Progenitor cell of endocrine pancreas (in vitro differentiated cells): ENCODE results near the gene EIF1AD. TPM values are rescaled to one million over a fixed set of nuclear protein-coding genes. Genes with fewer than 3 reads are reported as not detected.

Source experiments
- DNase-seq: peaks from one replicate; pipeline ENCODE4 v3.0.0; 2021; ENCODE audit warnings: low spot score; ENCODE audit not compliant: unreplicated experiment
- H3K27ac Mint-ChIP-seq: 2 replicates; pipeline ENCODE4 v1.8.0; 2021; ENCODE audit warnings: mild to moderate bottlenecking, moderate library complexity, mixed read lengths
- H3K27me3 Mint-ChIP-seq: 2 replicates; pipeline ENCODE4 v1.8.0; 2021; ENCODE audit warnings: mixed read lengths
- H3K36me3 Mint-ChIP-seq: 2 replicates; pipeline ENCODE4 v1.8.0; 2022; ENCODE audit warnings: mixed read lengths; ENCODE audit not compliant: insufficient read depth
- H3K4me1 Mint-ChIP-seq: 2 replicates; pipeline ENCODE4 v1.8.0; 2021; ENCODE audit warnings: low read depth, mixed read lengths
- H3K4me3 Mint-ChIP-seq: 2 replicates; pipeline ENCODE4 v1.8.0; 2021; ENCODE audit warnings: low read depth, mild to moderate bottlenecking, moderate library complexity, mixed read lengths
- H3K9me3 Mint-ChIP-seq: 2 replicates; pipeline ENCODE4 v1.8.0; 2021; ENCODE audit warnings: low read depth, mixed read lengths
- CTCF ChIP-seq: fragments of 200-600 bp; sonication (generic); IDR thresholded peaks from one replicate; pipeline ENCODE4 v1.5.0; 2021; ENCODE audit warnings: antibody characterized with exemption, mild to moderate bottlenecking; ENCODE audit not compliant: unreplicated experiment
- total RNA-seq: library from RNA; stranded (reverse); gene quantifications from 2 replicates; pipeline ENCODE4 v1.2.1, GENCODE V29; 2021

The EIF1AD gene
- total RNA-seq, 1 donor from 2014 or later, result 40.1 TPM

GRCh38 chr11:66047541-66048365 is 45.8 kb upstream of the EIF1AD start:
- Mint-ChIP-seq H3K27me3 (no peaks in the 10 kb centered on the region), H3K27ac (no peak overlapping the region), H3K4me1 (peaks cover 28% of the 10 kb centered on the region), H3K9me3 (no peaks in the 10 kb centered on the region), H3K36me3 (peaks cover 2% of the 10 kb centered on the region), H3K4me3 (peak overlapping the region; percentile 51)
- no peak for TF ChIP-seq CTCF
- no peak for DNase-seq

- H3K27ac Mint-ChIP-seq, result no peak overlapping the region
- H3K4me3 Mint-ChIP-seq, result no peak overlapping the region
- no peaks in the 10 kb centered on the region for H3K36me3 Mint-ChIP-seq
- peaks cover 23% of the 10 kb centered on the region for H3K4me1 Mint-ChIP-seq
- TF ChIP-seq CTCF, result no peak
- H3K27me3 Mint-ChIP-seq, result no peaks in the 10 kb centered on the region
- no peaks in the 10 kb centered on the region for H3K9me3 Mint-ChIP-seq
- no peak for DNase-seq
Measured at GRCh38 chr11:66046901-66047300, 44.9 kb upstream of the EIF1AD start.

DNA sequence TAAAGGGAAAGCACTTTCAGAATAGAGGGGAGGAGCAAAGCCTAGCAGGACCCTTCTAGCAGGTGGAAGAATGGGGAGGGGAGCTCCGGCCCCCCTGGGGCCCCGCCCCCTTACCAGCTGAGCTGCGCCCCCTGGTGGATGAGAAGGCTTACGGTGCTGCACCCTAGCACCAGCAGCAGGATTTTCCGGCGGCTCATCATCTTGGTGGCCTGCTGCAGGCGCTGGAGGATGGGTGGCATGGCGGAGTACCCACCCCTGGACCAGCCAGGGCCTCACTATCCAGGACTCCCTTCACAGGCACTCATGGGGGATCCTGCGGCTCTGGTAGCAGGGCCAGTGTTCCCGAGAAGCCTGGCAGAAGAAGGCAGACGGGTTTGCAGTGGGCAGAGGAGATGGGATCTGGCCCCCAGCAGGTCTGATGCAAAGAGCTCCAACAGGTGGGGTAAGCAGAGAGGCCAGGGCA is 43.3 kb upstream of the EIF1AD start:
- Mint-ChIP-seq H3K36me3 (no peaks in the 10 kb centered on the region), H3K27me3 (no peaks in the 10 kb centered on the region), H3K9me3 (no peaks in the 10 kb centered on the region), H3K27ac (no peak overlapping the region), H3K4me3 (no peak overlapping the region), H3K4me1 (peaks cover 12% of the 10 kb centered on the region)
- TF ChIP-seq CTCF, result peak; percentile 96
- DNase-seq, result peak; percentile 88

DNA sequence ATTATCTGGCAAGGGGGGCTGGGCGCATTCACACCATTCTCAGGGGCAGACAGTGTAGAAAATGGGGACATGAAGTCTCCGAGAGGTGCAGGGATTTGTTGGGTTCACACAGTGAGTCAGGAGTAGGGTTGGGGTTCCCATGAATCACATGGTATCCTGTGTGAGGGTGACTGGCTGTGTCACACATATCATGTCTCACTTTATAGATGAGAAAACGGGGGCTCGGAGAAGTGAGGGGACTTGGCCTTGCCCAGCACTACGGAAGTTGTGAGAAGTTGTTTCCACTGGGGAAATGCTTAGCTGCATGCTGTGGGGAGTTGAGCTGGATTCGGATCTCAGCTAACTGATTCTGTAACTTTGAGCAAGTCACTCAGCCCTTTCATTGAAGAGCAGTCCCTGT is 42.8 kb upstream of the EIF1AD start:
- DNase-seq, result no peak
- Mint-ChIP-seq H3K4me1 (peaks cover 11% of the 10 kb centered on the region), H3K9me3 (no peaks in the 10 kb centered on the region), H3K27ac (peak overlapping the region; percentile 1), H3K36me3 (no peaks in the 10 kb centered on the region), H3K27me3 (no peaks in the 10 kb centered on the region), H3K4me3 (no peak overlapping the region)
- TF ChIP-seq CTCF, result no peak

- H3K9me3 Mint-ChIP-seq, result no peaks in the 10 kb centered on the region
- no peak overlapping the region for H3K27ac Mint-ChIP-seq
- TF ChIP-seq CTCF, result no peak
- no peaks in the 10 kb centered on the region for H3K27me3 Mint-ChIP-seq
- H3K36me3 Mint-ChIP-seq, result no peaks in the 10 kb centered on the region
- H3K4me3 Mint-ChIP-seq, result no peak overlapping the region
- no peak for DNase-seq
- H3K4me1 Mint-ChIP-seq, result peaks cover 6% of the 10 kb centered on the region
Measured at GRCh38 chr11:66042996-66043906, 41.3 kb upstream of the EIF1AD start.
